Ascending aorta (tissue), 2 donors: ENCODE measurements around the gene LIPE. TPM values are rescaled to one million over a fixed set of nuclear protein-coding genes. Genes with fewer than 3 reads are reported as not detected.

Source experiments
- DNase-seq, 2 donors: peaks; one replicate each; pipeline ENCODE4 v3.0.0-alpha.2; 2019; ENCODE audit warnings: low spot score in 2 of 2
- H3K27ac ChIP-seq, 2 donors: fragments of 200-600 bp; sonication (generic); one replicate each; pipeline ENCODE4 v1.5.1; 2016 to 2017; ENCODE audit warnings: mild to moderate bottlenecking in 1 of 2
- H3K27me3 ChIP-seq: fragments of 200-600 bp; sonication (generic); one replicate; pipeline ENCODE4 v1.5.1; 2017
- H3K36me3 ChIP-seq, 2 donors: fragments of 200-600 bp; sonication (generic); one replicate each; pipeline ENCODE4 v1.5.1; 2016
- H3K4me1 ChIP-seq, 2 donors: fragments of 200-600 bp; sonication (generic); one replicate each; pipeline ENCODE4 v1.5.1; 2016 to 2017; ENCODE audit warnings: mild to moderate bottlenecking in 1 of 2
- H3K4me3 ChIP-seq, 2 donors: fragments of 200-600 bp; sonication (generic); one replicate each; pipeline ENCODE4 v1.5.1; 2016 to 2017; ENCODE audit warnings: mild to moderate bottlenecking in 1 of 2
- H3K9me3 ChIP-seq, 2 donors: fragments of 200-600 bp; sonication (generic); one replicate each; pipeline ENCODE4 v1.5.1; 2016
- intact Hi-C: fragments of 100-400 bp; cut with DNase I; formaldehyde crosslinking; loops from one replicate; pipeline ENCODE4 v1.15.1; 2023
- total RNA-seq: library from RNA; depleted of rRNA; stranded (reverse); fragments of >200 nt; gene quantifications from one replicate; pipeline ENCODE4 v1.1.0, GENCODE V29; 2016
- TF ChIP-seq, protein P1 (sequence below), 3 experiments: fragments of 200-600 bp in 2 of 3; fragments of 450-650 bp in 1 of 3; sonication (generic) in 2 of 3; IDR thresholded peaks; one replicate each; pipeline ENCODE4 v1.5.1; 2016 to 2019; ENCODE audit warnings: antibody characterized with exemption in 3 of 3, mild to moderate bottlenecking in 1 of 3, moderate library complexity in 1 of 3

Gene LIPE
- total RNA-seq, 1 donor from 2014 or later = 102 TPM

GRCh38 chr19:42396381-42397262 is 30.6 kb downstream of the LIPE start:
- Histone ChIP-seq H3K4me1 (peaks cover 7 to 14% of the 10 kb centered on the region in 2 donors), H3K4me3 (peak overlapping the region; percentile 54 to 68), H3K27ac (peak overlapping the region; percentile 70 to 76), H3K36me3 (no peaks in the 10 kb centered on the region), H3K27me3 (no peaks in the 10 kb centered on the region), H3K9me3 (no peaks in the 10 kb centered on the region)
- TF ChIP-seq, protein P1, sequence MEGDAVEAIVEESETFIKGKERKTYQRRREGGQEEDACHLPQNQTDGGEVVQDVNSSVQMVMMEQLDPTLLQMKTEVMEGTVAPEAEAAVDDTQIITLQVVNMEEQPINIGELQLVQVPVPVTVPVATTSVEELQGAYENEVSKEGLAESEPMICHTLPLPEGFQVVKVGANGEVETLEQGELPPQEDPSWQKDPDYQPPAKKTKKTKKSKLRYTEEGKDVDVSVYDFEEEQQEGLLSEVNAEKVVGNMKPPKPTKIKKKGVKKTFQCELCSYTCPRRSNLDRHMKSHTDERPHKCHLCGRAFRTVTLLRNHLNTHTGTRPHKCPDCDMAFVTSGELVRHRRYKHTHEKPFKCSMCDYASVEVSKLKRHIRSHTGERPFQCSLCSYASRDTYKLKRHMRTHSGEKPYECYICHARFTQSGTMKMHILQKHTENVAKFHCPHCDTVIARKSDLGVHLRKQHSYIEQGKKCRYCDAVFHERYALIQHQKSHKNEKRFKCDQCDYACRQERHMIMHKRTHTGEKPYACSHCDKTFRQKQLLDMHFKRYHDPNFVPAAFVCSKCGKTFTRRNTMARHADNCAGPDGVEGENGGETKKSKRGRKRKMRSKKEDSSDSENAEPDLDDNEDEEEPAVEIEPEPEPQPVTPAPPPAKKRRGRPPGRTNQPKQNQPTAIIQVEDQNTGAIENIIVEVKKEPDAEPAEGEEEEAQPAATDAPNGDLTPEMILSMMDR (IDR thresholded peaks at IDR 0.05) = no peak
- intact Hi-C loops = loop anchor here (1.0 to 5.0 kb wide), 4 partner anchors 72 to 319 kb away; partner anchors contain the start of genes MEGF8 and ZNF574
- peak; percentile 98 to 99 for DNase-seq

- peaks cover 7% of the 10 kb centered on the region for H3K27me3 ChIP-seq
- no peak overlapping the region for H3K4me3 ChIP-seq
- H3K4me1 ChIP-seq = peaks cover 7 to 11% of the 10 kb centered on the region in 2 donors
- H3K27ac ChIP-seq = no peak overlapping the region
- TF ChIP-seq, protein P1 (IDR thresholded peaks at IDR 0.05) = no peak
- intact Hi-C loops = loop anchor here (5.0 kb wide), 1 partner anchor 317 kb away; the partner anchor contains the start of gene ZNF574
- DNase-seq = no peak
- H3K36me3 ChIP-seq = no peaks in the 10 kb centered on the region
- H3K9me3 ChIP-seq = no peaks in the 10 kb centered on the region
Measured at GRCh38 chr19:42394751-42395150, 32.4 kb downstream of the LIPE start.

DNA sequence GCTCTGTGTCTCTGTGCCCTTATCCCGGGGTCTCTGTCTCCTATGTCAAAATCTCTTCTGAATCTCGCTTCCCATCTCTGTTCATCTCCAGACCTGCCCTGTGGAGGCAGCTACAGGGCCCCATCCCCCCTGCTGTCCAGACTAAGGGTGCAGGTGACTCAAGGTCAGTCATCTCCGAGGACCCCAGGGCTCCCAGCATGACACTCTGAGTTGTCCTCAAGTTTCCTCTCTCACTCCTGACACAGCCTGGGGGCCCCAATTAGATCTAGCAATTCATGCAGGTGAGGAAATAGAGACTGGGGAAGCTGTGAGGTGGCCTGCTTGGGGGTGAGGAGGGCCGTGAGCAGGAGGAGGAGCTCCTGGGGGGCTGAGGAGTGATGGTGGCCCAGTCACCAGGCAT is 35.0 kb downstream of the LIPE start:
- H3K4me3 ChIP-seq = no peak overlapping the region
- H3K27ac ChIP-seq = no peak overlapping the region
- peaks cover 19% of the 10 kb centered on the region for H3K27me3 ChIP-seq
- H3K4me1 ChIP-seq = peaks cover 0 to 7% of the 10 kb centered on the region in 2 donors
- intact Hi-C loops = no loop called here
- H3K9me3 ChIP-seq = no peaks in the 10 kb centered on the region
- no peaks in the 10 kb centered on the region for H3K36me3 ChIP-seq
- no peak for DNase-seq
- TF ChIP-seq, protein P1 (IDR thresholded peaks at IDR 0.05) = no peak

- H3K36me3 ChIP-seq = no peaks in the 10 kb centered on the region
- peaks cover 0 to 6% of the 10 kb centered on the region in 2 donors for H3K4me1 ChIP-seq
- no peak within 1 kb of the TSS for H3K27ac ChIP-seq
- no peak within 1 kb of the TSS for H3K4me3 ChIP-seq
- no peaks in the 10 kb centered on the region for H3K9me3 ChIP-seq
- TF ChIP-seq, protein P1 (IDR thresholded peaks at IDR 0.05) = no peak
- H3K27me3 ChIP-seq = peaks cover 19% of the 10 kb centered on the region
- DNase-seq = no peak
- intact Hi-C loops = no loop called here
Measured at GRCh38 chr19:42389899-42390298, 37.3 kb downstream of the LIPE start, which contains the start of gene CNFN. CNFN (minus strand) TSS chr19:42390297; CDS start chr19:42389037, 1,260 bp downstream.

DNA sequence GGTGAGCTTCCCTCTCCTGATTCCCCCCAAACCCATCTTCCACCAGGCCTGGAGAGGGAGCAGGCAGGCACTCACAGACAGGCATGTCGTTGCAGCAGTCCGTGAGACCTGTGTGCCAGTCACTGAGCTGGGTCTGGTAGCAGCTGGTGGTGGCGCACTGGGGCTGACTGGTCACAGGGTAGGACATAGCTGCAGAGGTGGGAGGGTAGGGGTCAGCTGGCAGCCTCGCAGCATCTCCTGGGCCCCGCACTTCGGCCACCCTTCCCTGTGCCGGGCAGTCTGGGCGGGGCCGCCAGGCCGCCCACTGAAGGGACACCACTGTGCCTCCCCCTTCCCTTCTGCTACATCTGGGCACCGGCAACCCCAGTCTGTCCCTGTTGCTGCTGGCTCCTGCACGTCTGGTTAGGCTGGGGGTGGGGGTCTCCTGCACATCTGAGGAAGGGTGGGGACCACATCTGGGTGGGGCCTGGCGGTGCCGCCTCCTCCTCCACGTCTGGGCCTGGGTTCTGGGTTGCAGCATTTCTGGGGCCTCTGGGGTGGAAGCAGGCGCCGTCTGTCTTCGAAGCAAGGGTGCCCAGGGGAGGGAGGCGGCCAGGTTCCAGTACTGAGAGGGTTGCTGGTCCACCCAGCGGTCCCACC is 38.2 kb downstream of the LIPE start:
- Histone ChIP-seq H3K4me1 (peaks cover 0 to 6% of the 10 kb centered on the region in 2 donors), H3K4me3 (no peak overlapping the region), H3K36me3 (no peaks in the 10 kb centered on the region), H3K27me3 (peaks cover 19% of the 10 kb centered on the region), H3K9me3 (no peaks in the 10 kb centered on the region), H3K27ac (no peak overlapping the region)
- TF ChIP-seq, protein P1 (IDR thresholded peaks at IDR 0.05) = no peak
- no peak for DNase-seq
- intact Hi-C loops = no loop called here
